Measurements from ENCODE around the gene ZFYVE28.
A peak's percentile ranks its signal among the peaks of the same experiment; 100 is the strongest.
"Not testable (repeated sequence)": the region's sequence is repeated elsewhere in the genome, so short reads cannot be mapped to it uniquely, and the experiment has no call there.

Gene ZFYVE28

GRCh38 chr4:2247128-2248043 is 171.1 kb downstream of the ZFYVE28 start:
- Mint-ChIP-seq H3K27ac (peak overlapping the region; percentile 17), H3K36me3 (no peaks in the 10 kb centered on the region)

GRCh38 chr4:2246384-2247127 is 171.9 kb downstream of the ZFYVE28 start:
- Mint-ChIP-seq H3K36me3 (no peaks in the 10 kb centered on the region), H3K9me3 (no peaks in the 10 kb centered on the region), H3K4me3 (no peak overlapping the region), H3K4me1 (peaks cover 19% of the 10 kb centered on the region), H3K27me3 (no peaks in the 10 kb centered on the region), H3K27ac (no peak overlapping the region)

More at GRCh38 chr4:2247128-2248043, 171.1 kb downstream of the ZFYVE28 start:
- Mint-ChIP-seq H3K27me3 (no peaks in the 10 kb centered on the region), H3K9me3 (no peaks in the 10 kb centered on the region), H3K4me1 (peaks cover 19% of the 10 kb centered on the region), H3K4me3 (no peak overlapping the region)

GRCh38 chr4:2245787-2246275 is 172.6 kb downstream of the ZFYVE28 start:
- H3K27ac Mint-ChIP-seq = no peak overlapping the region
- no peaks in the 10 kb centered on the region for H3K36me3 Mint-ChIP-seq
- H3K27me3 Mint-ChIP-seq = no peaks in the 10 kb centered on the region
- H3K4me1 Mint-ChIP-seq = peaks cover 21% of the 10 kb centered on the region
- H3K4me3 Mint-ChIP-seq = no peak overlapping the region
- H3K9me3 Mint-ChIP-seq = no peaks in the 10 kb centered on the region

GRCh38 chr4:2245057-2245786 is 173.2 kb downstream of the ZFYVE28 start:
- no peaks in the 10 kb centered on the region for H3K9me3 Mint-ChIP-seq
- H3K4me1 Mint-ChIP-seq = peaks cover 27% of the 10 kb centered on the region
- H3K27ac Mint-ChIP-seq = peak overlapping the region; percentile 19
- H3K27me3 Mint-ChIP-seq = no peaks in the 10 kb centered on the region
- no peaks in the 10 kb centered on the region for H3K36me3 Mint-ChIP-seq
- no peak overlapping the region for H3K4me3 Mint-ChIP-seq

- Mint-ChIP-seq H3K36me3 (peaks cover 7% of the 10 kb centered on the region), H3K4me3 (no peak overlapping the region), H3K9me3 (no peaks in the 10 kb centered on the region), H3K4me1 (peaks cover 39% of the 10 kb centered on the region), H3K27ac (peak overlapping the region; percentile 1), H3K27me3 (no peaks in the 10 kb centered on the region)
Observed at GRCh38 chr4:2243681-2244380, 174.6 kb downstream of the ZFYVE28 start.

- peaks cover 11% of the 10 kb centered on the region for H3K36me3 Mint-ChIP-seq
- H3K27ac Mint-ChIP-seq = peak within 1 kb of the TSS; percentile 91
- no peaks in the 10 kb centered on the region for H3K27me3 Mint-ChIP-seq
- no peaks in the 10 kb centered on the region for H3K9me3 Mint-ChIP-seq
- peak within 1 kb of the TSS; percentile 91 for H3K4me3 Mint-ChIP-seq
- peaks cover 57% of the 10 kb centered on the region for H3K4me1 Mint-ChIP-seq
Observed at GRCh38 chr4:2241410-2242353, 176.8 kb downstream of the ZFYVE28 start, which contains the start of the genes HAUS3 and POLN. TSS of gene HAUS3 (minus strand) at chr4:2242121. CDS start at chr4:2240946, 1,175 bp downstream. TSS of gene POLN (minus strand) at chr4:2242121. CDS start at chr4:2229231, 12,890 bp downstream.

- Mint-ChIP-seq H3K27ac (peak overlapping the region; percentile 86), H3K9me3 (no peaks in the 10 kb centered on the region), H3K4me3 (peak overlapping the region; percentile 91), H3K27me3 (no peaks in the 10 kb centered on the region), H3K36me3 (peaks cover 11% of the 10 kb centered on the region), H3K4me1 (peaks cover 62% of the 10 kb centered on the region)
Observed at GRCh38 chr4:2241003-2241402, 177.4 kb downstream of the ZFYVE28 start.

GRCh38 chr4:2236944-2237666 is 181.3 kb downstream of the ZFYVE28 start:
- Mint-ChIP-seq H3K27ac (peak overlapping the region; percentile 18), H3K4me1 (peaks cover 76% of the 10 kb centered on the region), H3K27me3 (no peaks in the 10 kb centered on the region), H3K4me3 (peak overlapping the region; percentile 31), H3K36me3 (peaks cover 17% of the 10 kb centered on the region), H3K9me3 (no peaks in the 10 kb centered on the region)

- Mint-ChIP-seq H3K4me3 (no peak overlapping the region), H3K27ac (no peak overlapping the region), H3K9me3 (no peaks in the 10 kb centered on the region), H3K27me3 (no peaks in the 10 kb centered on the region), H3K4me1 (peaks cover 34% of the 10 kb centered on the region), H3K36me3 (peaks cover 7% of the 10 kb centered on the region)
Observed at GRCh38 chr4:2231082-2231481, 187.4 kb downstream of the ZFYVE28 start.

- H3K4me3 Mint-ChIP-seq = no peak overlapping the region
- no peaks in the 10 kb centered on the region for H3K27me3 Mint-ChIP-seq
- H3K27ac Mint-ChIP-seq = no peak overlapping the region
- H3K9me3 Mint-ChIP-seq = no peaks in the 10 kb centered on the region
- H3K4me1 Mint-ChIP-seq = no peaks in the 10 kb centered on the region
- H3K36me3 Mint-ChIP-seq = no peaks in the 10 kb centered on the region
Observed at GRCh38 chr4:2226261-2226660, 192.2 kb downstream of the ZFYVE28 start.

- H3K9me3 Mint-ChIP-seq = no peaks in the 10 kb centered on the region
- H3K4me1 Mint-ChIP-seq = peaks cover 7% of the 10 kb centered on the region
- no peak overlapping the region for H3K27ac Mint-ChIP-seq
- no peaks in the 10 kb centered on the region for H3K36me3 Mint-ChIP-seq
- H3K27me3 Mint-ChIP-seq = no peaks in the 10 kb centered on the region
- no peak overlapping the region for H3K4me3 Mint-ChIP-seq
Observed at GRCh38 chr4:2222838-2223237, 195.6 kb downstream of the ZFYVE28 start.

- not testable (repeated sequence) for H3K9me3 Mint-ChIP-seq, H3K4me3 Mint-ChIP-seq, H3K36me3 Mint-ChIP-seq, H3K27me3 Mint-ChIP-seq, H3K27ac Mint-ChIP-seq, H3K4me1 Mint-ChIP-seq
Observed at GRCh38 chr4:2221378-2221777, 197.1 kb downstream of the ZFYVE28 start.

GRCh38 chr4:2220016-2220630 is 198.3 kb downstream of the ZFYVE28 start:
- Mint-ChIP-seq H3K27me3 (no peaks in the 10 kb centered on the region), H3K27ac (no peak overlapping the region), H3K4me1 (peaks cover 7% of the 10 kb centered on the region), H3K36me3 (no peaks in the 10 kb centered on the region), H3K4me3 (no peak overlapping the region), H3K9me3 (no peaks in the 10 kb centered on the region)

Data from activated naive CD4-positive, alpha-beta T cell treated with anti-CD3 and anti-CD28 coated beads, Interleukin-2, amount 50 U/mL, for 24 hours (primary cell).